ENCODE data around the gene LIPM. TPM values are rescaled to one million over a fixed set of nuclear protein-coding genes. Genes with fewer than 3 reads are reported as not detected.
A peak's percentile ranks its signal among the peaks of the same experiment; 100 is the strongest.

The LIPM gene
- total RNA-seq, 8 experiments from 2014 or later, result not detected

GRCh38 chr10:88783724-88784123, 18.8 kb upstream of the LIPM start:
- Histone ChIP-seq H3K4me1 (replicated peaks in 1 of 2) (no peaks in the 10 kb centered on the region), H3K27ac (no peak overlapping the region), H3K4me3 (no peak overlapping the region)
- WGBS, 10 experiments, result 27 to 100% (median 71%) methylated on average over 1 to 3 of the region's 3 CpGs
- in situ Hi-C loops (cut with MboI; ENCODE audit: low pct_unique_long_range_greater_than_20kb in 2 of 9, low sequenced_read_pairs in 9 of 9, unreplicated experiment in 9 of 9), result no loop called here
- no peak for ATAC-seq (replicated peaks in 6 of 8)

- Histone ChIP-seq H3K4me1 (replicated peaks in 1 of 2) (peaks cover 0 to 2% of the 10 kb centered on the region in 2 donors), H3K4me3 (no peak overlapping the region), H3K27ac (no peak overlapping the region)
- 78 to 100% (median 94%) methylated on average over 4 to 6 of the region's 10 CpGs; no CpG with 5 or more reads in 3 of the 10 experiments for WGBS, 10 experiments
- ATAC-seq (replicated peaks in 6 of 8), result no peak
- in situ Hi-C loops (cut with MboI; ENCODE audit: low pct_unique_long_range_greater_than_20kb in 2 of 9, low sequenced_read_pairs in 9 of 9, unreplicated experiment in 9 of 9), result no loop called here
Measured at GRCh38 chr10:88786032-88786770, 16.3 kb upstream of the LIPM start.

GRCh38 chr10:88787463-88787862, 15.1 kb upstream of the LIPM start:
- H3K27ac ChIP-seq, result no peak overlapping the region
- no peak for ATAC-seq (replicated peaks in 6 of 8)
- peaks cover 0 to 2% of the 10 kb centered on the region in 2 donors for H3K4me1 ChIP-seq (replicated peaks in 1 of 2)
- 19 to 90% (median 60%) methylated on average over 1 to 5 of the region's 5 CpGs; no CpG with 5 or more reads in 3 of the 10 experiments for WGBS, 10 experiments
- in situ Hi-C loops (cut with MboI; ENCODE audit: low pct_unique_long_range_greater_than_20kb in 2 of 9, low sequenced_read_pairs in 9 of 9, unreplicated experiment in 9 of 9), result no loop called here
- H3K4me3 ChIP-seq, result no peak overlapping the region

- H3K4me3 ChIP-seq, result no peak overlapping the region
- H3K4me1 ChIP-seq (replicated peaks in 1 of 2), result peaks cover 0 to 2% of the 10 kb centered on the region in 2 donors
- in situ Hi-C loops (cut with MboI; ENCODE audit: low pct_unique_long_range_greater_than_20kb in 2 of 9, low sequenced_read_pairs in 9 of 9, unreplicated experiment in 9 of 9), result no loop called here
- ATAC-seq (replicated peaks in 6 of 8), result peak in 3 of 8 experiments; percentile 67 to 91 (median 67)
- H3K27ac ChIP-seq, result no peak overlapping the region
Measured at GRCh38 chr10:88788924-88789323, 13.6 kb upstream of the LIPM start.

GRCh38 chr10:88791924-88792323, 10.6 kb upstream of the LIPM start:
- no peak overlapping the region for H3K4me3 ChIP-seq
- no peak overlapping the region for H3K27ac ChIP-seq
- H3K4me1 ChIP-seq (replicated peaks in 1 of 2), result peaks cover 0 to 2% of the 10 kb centered on the region in 2 donors
- ATAC-seq (replicated peaks in 6 of 8), result peak in 3 of 8 experiments; percentile 48 to 71 (median 54)
- in situ Hi-C loops (cut with MboI; ENCODE audit: low pct_unique_long_range_greater_than_20kb in 2 of 9, low sequenced_read_pairs in 9 of 9, unreplicated experiment in 9 of 9), result no loop called here
- WGBS, 10 experiments, result 0 to 100% (median 63%) methylated on average over 1 to 2 of the region's 2 CpGs; no CpG with 5 or more reads in 3 of the 10 experiments

GRCh38 chr10:88792661-88793060, 9.9 kb upstream of the LIPM start:
- no peak for ATAC-seq (replicated peaks in 6 of 8)
- no peak overlapping the region for H3K4me3 ChIP-seq
- peaks cover 0 to 2% of the 10 kb centered on the region in 2 donors for H3K4me1 ChIP-seq (replicated peaks in 1 of 2)
- 69 to 100% (median 89%) methylated on average over 1 to 3 of the region's 4 CpGs; no CpG with 5 or more reads in 2 of the 10 experiments for WGBS, 10 experiments
- no peak overlapping the region for H3K27ac ChIP-seq
- in situ Hi-C loops (cut with MboI; ENCODE audit: low pct_unique_long_range_greater_than_20kb in 2 of 9, low sequenced_read_pairs in 9 of 9, unreplicated experiment in 9 of 9), result no loop called here

- Histone ChIP-seq H3K4me1 (replicated peaks in 1 of 2) (peaks cover 0 to 2% of the 10 kb centered on the region in 2 donors), H3K4me3 (no peak overlapping the region), H3K27ac (no peak overlapping the region)
- in situ Hi-C loops (cut with MboI; ENCODE audit: low pct_unique_long_range_greater_than_20kb in 2 of 9, low sequenced_read_pairs in 9 of 9, unreplicated experiment in 9 of 9), result no loop called here
- no peak for ATAC-seq (replicated peaks in 6 of 8)
- WGBS, 10 experiments, result 13 to 91% (median 57%) methylated on average over 1 to 2 of the region's 2 CpGs; no CpG with 5 or more reads in 3 of the 10 experiments
Measured at GRCh38 chr10:88793712-88794299, 8.7 kb upstream of the LIPM start.

GRCh38 chr10:88794731-88795130, 7.8 kb upstream of the LIPM start:
- 0 to 100% (median 26%) methylated on average over 1 of the region's 1 CpG; no CpG with 5 or more reads in 2 of the 10 experiments for WGBS, 10 experiments
- in situ Hi-C loops (cut with MboI; ENCODE audit: low pct_unique_long_range_greater_than_20kb in 2 of 9, low sequenced_read_pairs in 9 of 9, unreplicated experiment in 9 of 9), result no loop called here
- ATAC-seq (replicated peaks in 6 of 8), result no peak
- no peak overlapping the region for H3K27ac ChIP-seq
- H3K4me1 ChIP-seq (replicated peaks in 1 of 2), result no peaks in the 10 kb centered on the region
- no peak overlapping the region for H3K4me3 ChIP-seq

GRCh38 chr10:88800152-88801125, 2.1 kb upstream of the LIPM start:
- in situ Hi-C loops (cut with MboI; ENCODE audit: low pct_unique_long_range_greater_than_20kb in 2 of 9, low sequenced_read_pairs in 9 of 9, unreplicated experiment in 9 of 9), result loop anchor here in 1 of 9 experiments (25.0 kb wide), 2 partner anchors 113 to 238 kb away; no protein-coding TSS in a partner anchor
- H3K27ac ChIP-seq, result no peak overlapping the region
- peak in 2 of 8 experiments; percentile 75 to 87 for ATAC-seq (replicated peaks in 6 of 8)
- WGBS, 10 experiments, result 7 to 96% (median 61%) methylated on average over 2 of the region's 2 CpGs; no CpG with 5 or more reads in 2 of the 10 experiments
- no peak overlapping the region for H3K4me3 ChIP-seq
- H3K4me1 ChIP-seq (replicated peaks in 1 of 2), result no peaks in the 10 kb centered on the region

- ATAC-seq (replicated peaks in 6 of 8), result no peak
- no peaks in the 10 kb centered on the region for H3K4me1 ChIP-seq (replicated peaks in 1 of 2)
- in situ Hi-C loops (cut with MboI; ENCODE audit: low pct_unique_long_range_greater_than_20kb in 2 of 9, low sequenced_read_pairs in 9 of 9, unreplicated experiment in 9 of 9), result loop anchor here in 1 of 9 experiments (25.0 kb wide), 2 partner anchors 116 to 241 kb away; no protein-coding TSS in a partner anchor
- 67 to 100% (median 87%) methylated on average over 1 to 2 of the region's 2 CpGs; no CpG with 5 or more reads in 2 of the 10 experiments for WGBS, 10 experiments
- no peak overlapping the region for H3K4me3 ChIP-seq
- no peak overlapping the region for H3K27ac ChIP-seq
Measured at GRCh38 chr10:88803641-88804040, 1.1 kb downstream of the LIPM start.

- ATAC-seq (replicated peaks in 6 of 8), result peak in 5 of 8 experiments; percentile 26 to 71 (median 43)
- no peaks in the 10 kb centered on the region for H3K4me1 ChIP-seq (replicated peaks in 1 of 2)
- no peak overlapping the region for H3K4me3 ChIP-seq
- 21 to 74% (median 38%) methylated on average over 3 to 6 of the region's 6 CpGs; no CpG with 5 or more reads in 2 of the 10 experiments for WGBS, 10 experiments
- H3K27ac ChIP-seq, result no peak overlapping the region
- in situ Hi-C loops (cut with MboI; ENCODE audit: low pct_unique_long_range_greater_than_20kb in 2 of 9, low sequenced_read_pairs in 9 of 9, unreplicated experiment in 9 of 9), result loop anchor here in 1 of 9 experiments (25.0 kb wide), 2 partner anchors 117 to 242 kb away; no protein-coding TSS in a partner anchor
Measured at GRCh38 chr10:88804083-88804812, 1.7 kb downstream of the LIPM start.

GRCh38 chr10:88805361-88805760, 2.8 kb downstream of the LIPM start:
- WGBS, 10 experiments, result 0 to 54% (median 27%) methylated on average over 1 to 2 of the region's 2 CpGs; no CpG with 5 or more reads in 1 of the 10 experiments
- in situ Hi-C loops (cut with MboI; ENCODE audit: low pct_unique_long_range_greater_than_20kb in 2 of 9, low sequenced_read_pairs in 9 of 9, unreplicated experiment in 9 of 9), result loop anchor here in 1 of 9 experiments (25.0 kb wide), 2 partner anchors 118 to 243 kb away; no protein-coding TSS in a partner anchor
- Histone ChIP-seq H3K4me3 (no peak overlapping the region), H3K27ac (no peak overlapping the region), H3K4me1 (replicated peaks in 1 of 2) (peaks cover 0 to 3% of the 10 kb centered on the region in 2 donors)
- ATAC-seq (replicated peaks in 6 of 8), result no peak
